Endodermal cell (in vitro differentiated cells): ENCODE results near the gene PRAMEF15. TPM values are rescaled to one million over a fixed set of nuclear protein-coding genes. Genes with fewer than 3 reads are reported as not detected.
"Not testable (repeated sequence)": the region's sequence is repeated elsewhere in the genome, so short reads cannot be mapped to it uniquely, and the experiment has no call there.

ENCODE experiments used
- DNase-seq: peaks from one replicate; pipeline ENCODE4 v3.0.0-alpha.2; 2017
- H3K27ac ChIP-seq: 2 replicates; pipeline ENCODE4 v1.5.1; 2013; ENCODE audit warnings: mild to moderate bottlenecking, low read depth, low read length, moderate library complexity
- H3K27me3 ChIP-seq: 2 replicates; pipeline ENCODE4 v1.6.1; 2013; ENCODE audit warnings: mild to moderate bottlenecking, low read length, moderate library complexity; ENCODE audit not compliant: insufficient read depth, control insufficient read depth, poor library complexity, severe bottlenecking
- H3K36me3 ChIP-seq: 2 replicates; pipeline ENCODE4 v1.7.0; 2013; ENCODE audit warnings: mild to moderate bottlenecking, low read length, moderate library complexity; ENCODE audit not compliant: control insufficient read depth, insufficient read depth
- H3K4me1 ChIP-seq: one replicate; pipeline ENCODE4 v1.7.0; 2013; ENCODE audit warnings: low read length; ENCODE audit not compliant: control insufficient read depth, insufficient read depth
- H3K4me3 ChIP-seq: 2 replicates; pipeline ENCODE4 v1.5.1; 2013; ENCODE audit warnings: mild to moderate bottlenecking, low read length, moderate library complexity
- H3K9ac ChIP-seq: 2 replicates; pipeline ENCODE4 v1.6.1; 2013; ENCODE audit warnings: mild to moderate bottlenecking, low read length, moderate library complexity; ENCODE audit not compliant: poor library complexity, severe bottlenecking; ENCODE audit errors: extremely low read depth
- H3K9me3 ChIP-seq: 2 replicates; pipeline ENCODE4 v1.6.1; 2013; ENCODE audit warnings: mild to moderate bottlenecking, low read length, moderate library complexity; ENCODE audit not compliant: control insufficient read depth
- H3K27ac Mint-ChIP-seq: 2 replicates; pipeline ENCODE4 v1.8.0; 2020; ENCODE audit warnings: mixed read lengths
- H3K27me3 Mint-ChIP-seq: 2 replicates; pipeline ENCODE4 v1.8.0; 2021; ENCODE audit warnings: mild to moderate bottlenecking, mixed read lengths; ENCODE audit not compliant: insufficient read depth
- H3K36me3 Mint-ChIP-seq: 2 replicates; pipeline ENCODE4 v1.8.0; 2020; ENCODE audit warnings: low read depth, mixed read lengths
- H3K4me1 Mint-ChIP-seq: 2 replicates; pipeline ENCODE4 v1.8.0; 2020; ENCODE audit warnings: mixed read lengths
- H3K4me3 Mint-ChIP-seq: 2 replicates; pipeline ENCODE4 v1.8.0; 2020; ENCODE audit warnings: mild to moderate bottlenecking, moderate library complexity, mixed read lengths
- H3K9me3 Mint-ChIP-seq: 2 replicates; pipeline ENCODE4 v1.8.0; 2020; ENCODE audit warnings: mild to moderate bottlenecking, mixed read lengths
- WGBS, 2 experiments: methylation state at CpG; one replicate each; pipeline versions ENCODE4 v1.1.5 to v1.1.7; 2013; ENCODE audit warnings: missing lambda C conversion rate in 2 of 2, mixed read lengths in 1 of 2; ENCODE audit not compliant: insufficient coverage in 1 of 2, insufficient read length in 1 of 2; 5-methylcytosine and 5-hydroxymethylcytosine counted together
- total RNA-seq, 2 donors: library from RNA; stranded (reverse); fragmentation: NEBNext Ultra II Directional in 1 of 2; extraction: Animal tissue kit (Norgen Biotek cat#: 25700) in 1 of 2; gene quantifications; 2 replicates in 1 of 2; 3 replicates in 1 of 2; pipeline ENCODE4 v1.2.1, GENCODE V29; 2021
- TF ChIP-seq, protein P1 (sequence below): fragments of 200-600 bp; sonication (generic); conservative IDR thresholded peaks from 2 replicates; pipeline ENCODE4 v1.5.0; 2021; ENCODE audit warnings: antibody characterized with exemption, mild to moderate bottlenecking

PRAMEF15 gene
- total RNA-seq, 2 donors from 2014 or later, result not detected

DNA sequence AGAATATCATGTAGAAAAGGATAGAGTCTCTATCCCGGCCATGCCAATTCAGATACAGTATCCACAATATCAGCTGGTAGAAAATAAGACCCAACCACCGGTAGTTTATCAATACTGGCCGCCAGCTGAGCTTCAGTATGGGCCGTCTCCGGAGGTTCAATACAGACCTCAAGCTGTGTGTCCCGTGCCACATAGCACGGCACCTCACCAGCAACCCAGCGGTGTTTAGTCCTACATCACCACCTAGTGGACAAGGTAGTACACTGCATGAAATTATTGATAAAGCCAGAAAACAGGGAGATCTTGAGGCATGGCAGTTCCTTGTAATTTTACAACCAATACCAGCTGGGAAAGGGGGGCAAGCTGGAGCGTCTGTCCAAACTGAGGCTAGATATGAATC is 39.1 kb downstream of the PRAMEF15 start:
- H3K4me1 ChIP-seq, DNase-seq, H3K4me3 ChIP-seq, H3K27me3 Mint-ChIP-seq, H3K27me3 ChIP-seq, H3K9me3 ChIP-seq, H3K27ac ChIP-seq, H3K36me3 Mint-ChIP-seq, H3K4me3 Mint-ChIP-seq, H3K27ac Mint-ChIP-seq, H3K36me3 ChIP-seq, H3K9ac ChIP-seq, H3K4me1 Mint-ChIP-seq: not testable (repeated sequence)
- H3K9me3 Mint-ChIP-seq, result peaks cover 28% of the 10 kb centered on the region
- 0% methylated on average over 1 of the region's 9 CpGs; no CpG with 5 or more reads in 1 of the 2 experiments for WGBS, 2 experiments
- TF ChIP-seq, protein P1, sequence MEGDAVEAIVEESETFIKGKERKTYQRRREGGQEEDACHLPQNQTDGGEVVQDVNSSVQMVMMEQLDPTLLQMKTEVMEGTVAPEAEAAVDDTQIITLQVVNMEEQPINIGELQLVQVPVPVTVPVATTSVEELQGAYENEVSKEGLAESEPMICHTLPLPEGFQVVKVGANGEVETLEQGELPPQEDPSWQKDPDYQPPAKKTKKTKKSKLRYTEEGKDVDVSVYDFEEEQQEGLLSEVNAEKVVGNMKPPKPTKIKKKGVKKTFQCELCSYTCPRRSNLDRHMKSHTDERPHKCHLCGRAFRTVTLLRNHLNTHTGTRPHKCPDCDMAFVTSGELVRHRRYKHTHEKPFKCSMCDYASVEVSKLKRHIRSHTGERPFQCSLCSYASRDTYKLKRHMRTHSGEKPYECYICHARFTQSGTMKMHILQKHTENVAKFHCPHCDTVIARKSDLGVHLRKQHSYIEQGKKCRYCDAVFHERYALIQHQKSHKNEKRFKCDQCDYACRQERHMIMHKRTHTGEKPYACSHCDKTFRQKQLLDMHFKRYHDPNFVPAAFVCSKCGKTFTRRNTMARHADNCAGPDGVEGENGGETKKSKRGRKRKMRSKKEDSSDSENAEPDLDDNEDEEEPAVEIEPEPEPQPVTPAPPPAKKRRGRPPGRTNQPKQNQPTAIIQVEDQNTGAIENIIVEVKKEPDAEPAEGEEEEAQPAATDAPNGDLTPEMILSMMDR, result peak; percentile 34

DNA sequence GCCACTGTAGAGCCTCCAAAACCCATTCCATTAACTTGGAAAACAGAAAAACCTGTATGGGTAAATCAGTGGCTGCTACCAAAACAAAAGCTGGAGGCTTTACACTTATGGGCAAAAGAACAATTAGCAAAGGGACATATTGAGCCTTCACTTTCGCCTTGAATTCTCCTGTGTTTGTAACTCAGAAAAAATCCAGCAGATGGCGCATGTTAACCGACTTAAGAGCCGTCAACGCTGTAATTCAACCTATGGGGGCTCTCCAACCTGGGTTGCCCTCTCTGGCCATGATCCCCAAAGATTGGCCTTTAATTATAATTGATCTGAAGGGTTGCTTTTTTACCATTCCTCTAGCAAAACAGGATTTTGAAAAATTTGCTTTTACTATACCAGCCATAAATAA is 41.4 kb downstream of the PRAMEF15 start:
- not testable (repeated sequence) for H3K27me3 ChIP-seq, H3K27ac Mint-ChIP-seq, H3K4me1 Mint-ChIP-seq, H3K9ac ChIP-seq, H3K4me3 ChIP-seq, H3K4me1 ChIP-seq, H3K27ac ChIP-seq, H3K36me3 Mint-ChIP-seq, H3K4me3 Mint-ChIP-seq, H3K36me3 ChIP-seq, H3K9me3 ChIP-seq, H3K27me3 Mint-ChIP-seq
- DNase-seq, result peak; percentile 59
- TF ChIP-seq, protein P1, result peak; percentile 77
- H3K9me3 Mint-ChIP-seq, result peaks cover 23% of the 10 kb centered on the region
- WGBS, 2 experiments, result 0 to 4% methylated on average over 3 to 5 of the region's 5 CpGs

DNA sequence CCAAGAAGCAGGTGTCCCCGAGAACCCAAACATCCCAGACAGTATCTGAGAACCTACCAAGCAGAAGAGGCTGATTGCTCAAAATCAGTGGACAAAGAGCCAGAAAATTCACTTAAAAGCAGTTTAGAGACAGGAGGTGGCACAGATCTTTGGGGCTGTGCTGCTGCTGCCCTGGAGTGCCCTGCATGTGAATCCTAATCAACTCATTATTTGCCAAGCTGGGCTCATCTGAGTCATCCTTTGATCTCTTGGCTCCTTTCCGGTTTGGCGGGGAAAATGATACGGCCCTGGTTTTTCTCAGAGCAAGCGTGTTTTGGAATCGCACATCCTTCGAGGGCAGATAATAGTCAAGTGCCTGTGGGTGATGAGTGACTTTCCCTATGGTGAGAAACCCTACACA is 47.0 kb downstream of the PRAMEF15 start:
- not testable (repeated sequence) for DNase-seq, H3K4me1 Mint-ChIP-seq, H3K27me3 Mint-ChIP-seq, H3K36me3 ChIP-seq, H3K4me3 ChIP-seq, H3K27ac ChIP-seq, H3K27me3 ChIP-seq, H3K27ac Mint-ChIP-seq, H3K4me1 ChIP-seq, H3K9ac ChIP-seq, H3K9me3 ChIP-seq, H3K4me3 Mint-ChIP-seq, H3K36me3 Mint-ChIP-seq
- peaks cover 31% of the 10 kb centered on the region for H3K9me3 Mint-ChIP-seq
- WGBS, 2 experiments, result 80% methylated on average over 1 of the region's 7 CpGs; no CpG with 5 or more reads in 1 of the 2 experiments

DNA sequence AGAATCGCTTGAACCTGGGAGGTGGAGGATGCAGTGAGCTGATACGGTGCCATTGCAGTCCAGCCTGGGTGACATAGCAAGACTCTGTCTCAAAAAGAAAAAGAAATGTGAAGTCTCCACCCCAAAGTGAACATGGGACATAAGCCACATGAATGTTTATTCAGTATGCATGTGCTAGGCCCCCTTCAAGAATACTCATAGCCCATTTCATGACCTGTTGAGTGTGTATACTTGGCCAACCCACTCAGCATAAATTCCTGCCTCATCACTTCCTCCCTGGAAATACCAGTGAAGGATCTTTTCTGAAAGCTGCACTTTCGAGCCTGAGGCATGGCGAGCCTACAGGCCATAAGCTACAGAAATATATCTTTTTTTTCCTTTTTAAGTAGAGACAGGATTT is 49.5 kb downstream of the PRAMEF15 start:
- no CpG with 5 or more reads among the region's 4 CpGs for WGBS, 2 experiments
- DNase-seq, H3K9ac ChIP-seq, H3K36me3 ChIP-seq, H3K27me3 ChIP-seq, H3K27me3 Mint-ChIP-seq, H3K4me1 Mint-ChIP-seq, H3K27ac ChIP-seq, H3K36me3 Mint-ChIP-seq, H3K4me1 ChIP-seq, H3K4me3 Mint-ChIP-seq, H3K4me3 ChIP-seq, H3K27ac Mint-ChIP-seq, H3K9me3 ChIP-seq: not testable (repeated sequence)
- H3K9me3 Mint-ChIP-seq, result peaks cover 49% of the 10 kb centered on the region

DNA sequence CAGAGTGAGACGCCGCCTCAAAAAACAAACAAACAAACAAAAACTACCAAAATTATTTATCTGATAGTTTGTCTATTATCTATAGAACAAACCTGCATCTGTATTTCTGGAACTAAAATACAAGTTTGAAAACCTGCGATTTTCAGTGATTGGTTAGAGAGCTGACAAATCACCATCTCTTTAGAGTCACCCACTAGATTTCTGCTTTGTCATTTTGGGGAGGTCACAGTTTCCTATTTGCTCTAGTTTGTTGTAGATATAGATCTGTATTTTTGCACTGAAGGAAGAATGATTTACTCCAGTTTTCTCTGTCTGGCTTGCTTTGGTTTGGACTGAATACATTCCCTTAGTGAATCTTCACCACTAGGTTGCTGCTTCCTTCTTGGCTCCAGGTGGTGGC is 51.2 kb downstream of the PRAMEF15 start:
- not testable (repeated sequence) for H3K27me3 ChIP-seq, H3K4me3 Mint-ChIP-seq, H3K9ac ChIP-seq, H3K36me3 ChIP-seq, H3K4me1 Mint-ChIP-seq, H3K27ac ChIP-seq, DNase-seq, H3K4me1 ChIP-seq, H3K27ac Mint-ChIP-seq, H3K9me3 ChIP-seq, H3K4me3 ChIP-seq, H3K36me3 Mint-ChIP-seq, H3K27me3 Mint-ChIP-seq
- peaks cover 58% of the 10 kb centered on the region for H3K9me3 Mint-ChIP-seq
- 82% methylated on average over 1 of the region's 3 CpGs; no CpG with 5 or more reads in 1 of the 2 experiments for WGBS, 2 experiments

DNA sequence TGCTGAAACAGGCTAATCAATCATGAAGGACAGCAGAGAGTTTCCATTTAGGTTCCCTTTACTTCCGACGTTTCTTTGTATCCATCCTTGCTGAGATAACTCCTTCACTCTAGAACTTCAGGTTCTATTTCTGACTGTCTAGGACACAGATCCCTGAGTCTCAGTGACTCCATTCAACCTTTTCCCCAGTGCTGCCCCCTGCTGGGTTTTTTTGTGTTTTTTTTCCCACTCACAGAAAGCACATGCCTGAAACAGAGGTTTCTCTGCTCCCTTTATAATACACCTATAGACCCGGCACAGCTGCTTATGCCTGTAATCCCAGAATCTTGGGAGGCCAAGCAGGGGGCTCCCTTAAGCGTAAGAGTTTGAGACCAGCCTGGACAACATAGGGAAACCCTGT is 53.2 kb downstream of the PRAMEF15 start:
- not testable (repeated sequence) for H3K27ac Mint-ChIP-seq, H3K4me1 ChIP-seq, H3K4me3 Mint-ChIP-seq, H3K27ac ChIP-seq, H3K4me3 ChIP-seq, H3K36me3 ChIP-seq, H3K9ac ChIP-seq, H3K27me3 ChIP-seq, H3K4me1 Mint-ChIP-seq, H3K36me3 Mint-ChIP-seq, H3K27me3 Mint-ChIP-seq, H3K9me3 ChIP-seq
- 94 to 100% methylated on average over 2 of the region's 4 CpGs for WGBS, 2 experiments
- peak; percentile 72 for DNase-seq
- peaks cover 74% of the 10 kb centered on the region for H3K9me3 Mint-ChIP-seq
